Measurements from ENCODE around the gene HAO2.
"Not testable (repeated sequence)": the region's sequence is repeated elsewhere in the genome, so short reads cannot be mapped to it uniquely, and the experiment has no call there.

The HAO2 gene

DNA sequence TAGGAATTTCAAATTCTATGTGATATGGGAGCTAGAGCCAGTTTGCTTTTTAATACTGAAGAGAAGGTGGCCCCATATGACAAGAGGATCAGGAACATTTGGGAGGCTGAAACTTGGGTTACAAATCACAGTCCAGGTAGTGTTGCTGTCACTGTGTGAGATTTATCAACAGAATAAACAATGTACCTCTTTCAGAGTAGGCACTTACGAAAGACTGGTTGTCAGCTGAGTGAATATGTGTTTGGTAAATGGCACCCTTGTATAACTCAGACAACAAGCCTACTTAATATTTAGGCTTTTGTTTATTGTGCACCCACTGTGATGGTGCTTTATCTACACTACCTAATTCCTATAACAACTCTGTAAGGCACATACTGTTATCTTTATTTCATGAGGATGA is 7.4 kb upstream of the HAO2 start:
- Mint-ChIP-seq H3K27me3 (peaks cover 6 to 16% of the 10 kb centered on the region in 2 donors), H3K9me3 (peaks cover under 1% of the 10 kb centered on the region in 2 donors), H3K36me3 (no peaks in the 10 kb centered on the region), H3K4me3 (no peak overlapping the region), H3K27ac (no peak overlapping the region), H3K4me1 (no peaks in the 10 kb centered on the region)
- DNase-seq (no peak), ATAC-seq (replicated peaks) (no peak)

DNA sequence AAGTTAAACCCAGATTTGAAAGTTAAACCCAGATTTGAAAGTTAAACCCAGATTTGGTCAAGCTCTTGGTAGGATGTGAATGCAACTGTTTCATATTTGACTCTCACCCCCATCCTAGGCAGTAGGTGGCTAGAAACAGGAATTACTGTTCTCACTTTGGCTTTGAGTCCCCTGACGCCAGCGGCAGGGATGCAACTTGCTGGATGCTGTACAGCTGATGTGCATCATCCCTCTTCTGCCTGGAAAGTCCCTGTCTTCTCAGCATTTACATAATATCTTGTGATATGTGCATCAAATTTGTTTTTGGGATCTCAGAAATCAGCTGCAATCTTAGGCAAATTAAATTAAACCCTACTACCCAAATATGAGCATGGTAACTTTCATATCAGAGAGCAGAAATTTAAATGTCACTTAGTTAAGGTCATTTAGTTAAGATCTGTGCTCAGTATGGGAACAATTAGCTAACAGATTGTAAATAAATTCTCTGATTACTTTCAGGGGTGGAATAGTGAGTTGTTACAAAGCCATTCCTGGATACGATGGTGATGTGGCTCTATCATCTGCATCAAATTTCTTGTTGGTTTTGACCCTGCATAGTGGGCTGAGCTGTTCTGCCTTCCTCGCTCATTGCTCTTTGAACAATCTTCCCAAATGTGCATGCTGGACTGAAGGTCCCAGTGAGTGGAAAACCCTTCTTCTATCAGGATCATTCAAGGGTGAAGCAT is 6.8 kb upstream of the HAO2 start:
- ATAC-seq (replicated peaks) (no peak), DNase-seq (no peak)
- Mint-ChIP-seq H3K27me3 (peaks cover 6 to 16% of the 10 kb centered on the region in 2 donors), H3K9me3 (no peaks in the 10 kb centered on the region), H3K4me1 (no peaks in the 10 kb centered on the region), H3K4me3 (no peak overlapping the region), H3K27ac (no peak overlapping the region), H3K36me3 (no peaks in the 10 kb centered on the region)

DNA sequence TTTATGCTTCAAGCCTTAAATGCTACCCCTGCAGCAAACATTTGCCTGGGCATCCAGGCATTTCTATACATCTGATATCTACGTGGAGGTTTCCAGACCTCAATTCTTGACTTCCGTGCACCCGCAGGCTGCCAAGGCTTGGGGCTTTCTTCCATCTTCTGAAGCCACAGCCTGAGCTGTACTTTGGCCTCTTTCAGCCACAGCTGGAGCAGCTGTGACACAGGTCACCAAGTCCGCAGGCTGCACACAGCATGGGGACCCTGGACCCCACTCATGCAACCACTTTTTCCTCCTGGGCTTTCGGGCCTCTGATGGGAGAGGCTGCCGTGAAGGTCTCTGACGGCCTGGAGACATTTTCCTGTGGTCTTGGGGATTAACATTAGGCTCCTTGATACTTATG is 5.4 kb upstream of the HAO2 start:
- peaks cover 13 to 15% of the 10 kb centered on the region in 2 donors for H3K27me3 Mint-ChIP-seq
- H3K36me3 Mint-ChIP-seq, result no peaks in the 10 kb centered on the region
- H3K27ac Mint-ChIP-seq, result no peak overlapping the region
- H3K9me3 Mint-ChIP-seq, result no peaks in the 10 kb centered on the region
- DNase-seq (no peak), ATAC-seq (replicated peaks) (no peak)
- H3K4me1 Mint-ChIP-seq, result no peaks in the 10 kb centered on the region
- H3K4me3 Mint-ChIP-seq, result no peak overlapping the region

DNA sequence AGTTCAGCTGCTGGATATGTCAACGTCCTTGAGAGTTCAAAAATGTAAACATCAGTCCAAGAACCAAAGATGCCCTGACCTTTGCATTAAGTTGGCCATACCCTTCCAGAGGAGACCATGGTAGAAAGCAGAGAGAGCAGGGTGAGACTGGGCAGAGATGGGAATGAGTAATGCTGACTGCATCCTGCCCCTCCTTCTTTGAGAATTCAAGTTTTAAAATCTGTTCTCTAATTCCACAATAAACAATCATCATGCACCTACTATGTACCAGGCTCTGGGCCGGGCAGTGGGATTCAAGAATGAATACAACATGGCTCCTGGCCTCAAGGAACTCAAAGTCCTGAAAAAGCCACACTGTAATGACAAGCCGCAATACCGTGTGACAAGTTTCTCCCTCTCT is 3.9 kb upstream of the HAO2 start:
- no peak for ATAC-seq (replicated peaks)
- H3K36me3 Mint-ChIP-seq, result no peaks in the 10 kb centered on the region
- no peak overlapping the region for H3K27ac Mint-ChIP-seq
- H3K27me3 Mint-ChIP-seq, result peaks cover 13 to 15% of the 10 kb centered on the region in 2 donors
- DNase-seq, result no peak
- no peaks in the 10 kb centered on the region for H3K9me3 Mint-ChIP-seq
- H3K4me3 Mint-ChIP-seq, result no peak overlapping the region
- H3K4me1 Mint-ChIP-seq, result no peaks in the 10 kb centered on the region

DNA sequence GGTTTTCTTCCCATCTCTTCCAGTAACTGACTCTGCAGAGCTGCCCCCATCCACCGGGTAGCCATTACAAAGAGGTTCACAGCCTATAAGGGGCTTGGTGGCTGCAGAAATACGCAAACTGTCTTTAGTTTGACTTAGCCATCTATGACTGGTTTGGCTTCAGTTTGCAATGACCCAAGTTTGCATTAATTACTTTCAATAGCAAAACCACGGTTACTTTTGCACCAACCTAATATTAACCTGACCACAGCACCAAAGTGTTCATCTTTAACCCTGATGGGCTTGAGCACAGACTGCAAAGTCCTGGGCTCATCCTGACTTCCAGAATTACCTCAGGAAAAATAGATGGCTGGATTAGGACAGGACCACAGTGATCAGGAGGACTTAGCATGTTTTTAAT is 2.2 kb upstream of the HAO2 start:
- no peaks in the 10 kb centered on the region for H3K36me3 Mint-ChIP-seq
- no peak for ATAC-seq (replicated peaks)
- no peak overlapping the region for H3K4me3 Mint-ChIP-seq
- no peaks in the 10 kb centered on the region for H3K9me3 Mint-ChIP-seq
- peaks cover 11 to 13% of the 10 kb centered on the region in 2 donors for H3K27me3 Mint-ChIP-seq
- no peaks in the 10 kb centered on the region for H3K4me1 Mint-ChIP-seq
- no peak for DNase-seq
- no peak overlapping the region for H3K27ac Mint-ChIP-seq

DNA sequence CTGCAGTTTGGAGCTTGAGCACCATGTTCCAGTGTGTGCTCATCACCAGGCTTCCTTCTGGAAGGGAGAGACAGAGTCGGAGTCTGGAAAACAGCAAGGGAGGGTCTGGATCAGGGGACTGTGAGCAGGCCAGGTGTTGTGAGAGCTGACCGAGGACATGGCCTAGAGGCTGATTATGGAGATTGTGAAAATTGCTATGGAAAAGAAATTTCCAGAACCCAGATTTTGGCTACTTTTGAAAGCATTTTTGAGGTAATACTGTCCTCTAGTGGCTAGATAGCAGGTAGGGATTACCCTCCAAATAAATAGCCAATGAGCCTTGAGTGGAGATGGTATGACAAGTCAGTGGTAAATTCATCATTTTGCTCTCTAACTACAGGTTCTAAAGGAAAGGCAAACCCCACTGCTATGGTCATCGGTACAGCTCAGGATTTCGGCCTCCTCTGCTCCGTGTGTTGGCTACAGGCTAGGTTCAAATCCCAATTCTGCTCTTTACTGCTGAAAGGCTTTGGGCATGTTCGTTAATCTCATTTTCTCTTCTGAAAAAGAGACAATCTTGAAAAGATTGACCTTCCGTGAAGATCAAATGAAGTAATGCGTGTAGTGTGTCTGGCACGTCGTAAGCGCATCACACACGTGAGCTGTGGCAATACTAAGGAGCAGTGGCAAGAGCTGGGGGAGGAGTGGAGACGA is 1.0 kb upstream of the HAO2 start:
- Mint-ChIP-seq H3K4me3 (no peak overlapping the region), H3K27me3 (peaks cover 13 to 15% of the 10 kb centered on the region in 2 donors), H3K9me3 (no peaks in the 10 kb centered on the region), H3K4me1 (no peaks in the 10 kb centered on the region), H3K36me3 (no peaks in the 10 kb centered on the region), H3K27ac (no peak overlapping the region)
- ATAC-seq (replicated peaks), result peak; percentile 71 to 72
- DNase-seq, result no peak

DNA sequence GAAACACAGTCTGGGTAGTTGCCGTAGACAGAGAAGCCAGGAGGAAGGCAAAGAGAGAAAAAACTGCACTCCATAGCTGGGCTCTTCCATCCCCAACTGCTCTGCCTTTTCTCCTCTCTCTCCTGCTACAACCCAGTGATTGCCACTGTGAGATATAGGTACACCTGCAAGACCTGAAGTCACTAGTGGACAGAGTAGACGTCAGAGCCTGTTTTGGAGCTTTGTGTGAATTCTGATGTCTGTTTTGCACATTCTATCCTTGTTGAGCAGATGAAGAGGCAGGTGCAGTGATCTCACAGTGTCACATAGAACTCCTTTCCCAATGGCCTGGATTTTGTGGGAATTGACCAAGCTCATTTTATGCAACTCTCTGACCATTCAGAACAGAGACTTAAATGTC is 2.2 kb downstream of the HAO2 start:
- H3K4me1 Mint-ChIP-seq, result no peaks in the 10 kb centered on the region
- ATAC-seq (replicated peaks) (no peak), DNase-seq (no peak)
- H3K9me3 Mint-ChIP-seq, result peaks cover under 1 to 2% of the 10 kb centered on the region in 2 donors
- H3K36me3 Mint-ChIP-seq, result no peaks in the 10 kb centered on the region
- H3K4me3 Mint-ChIP-seq, result no peak overlapping the region
- H3K27ac Mint-ChIP-seq, result no peak overlapping the region
- H3K27me3 Mint-ChIP-seq, result peaks cover 7 to 14% of the 10 kb centered on the region in 2 donors

DNA sequence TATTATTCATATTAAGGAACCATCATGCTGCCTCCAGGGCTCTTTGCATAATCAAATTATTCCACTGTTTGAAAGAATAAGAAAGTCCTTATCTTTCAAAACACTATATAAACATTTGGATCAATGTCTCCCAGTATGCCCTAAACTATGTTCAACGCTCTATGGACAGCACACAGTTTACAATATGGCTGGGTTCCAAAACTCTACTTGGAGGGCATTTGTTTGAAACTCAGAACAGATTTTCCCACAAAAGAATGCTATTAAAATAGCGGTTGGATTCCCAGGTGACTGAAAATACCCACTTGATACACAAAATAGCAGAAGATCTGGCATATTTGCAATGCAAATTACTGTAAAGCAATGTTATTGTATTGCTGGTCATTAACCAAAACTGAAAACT is 3.2 kb downstream of the HAO2 start:
- DNase-seq (no peak), ATAC-seq (replicated peaks) (no peak)
- Mint-ChIP-seq H3K4me3 (no peak overlapping the region), H3K27me3 (peaks cover 7 to 14% of the 10 kb centered on the region in 2 donors), H3K36me3 (peaks cover 0 to 2% of the 10 kb centered on the region in 2 donors), H3K9me3 (peaks cover 3 to 4% of the 10 kb centered on the region in 2 donors), H3K4me1 (no peaks in the 10 kb centered on the region), H3K27ac (no peak overlapping the region)

DNA sequence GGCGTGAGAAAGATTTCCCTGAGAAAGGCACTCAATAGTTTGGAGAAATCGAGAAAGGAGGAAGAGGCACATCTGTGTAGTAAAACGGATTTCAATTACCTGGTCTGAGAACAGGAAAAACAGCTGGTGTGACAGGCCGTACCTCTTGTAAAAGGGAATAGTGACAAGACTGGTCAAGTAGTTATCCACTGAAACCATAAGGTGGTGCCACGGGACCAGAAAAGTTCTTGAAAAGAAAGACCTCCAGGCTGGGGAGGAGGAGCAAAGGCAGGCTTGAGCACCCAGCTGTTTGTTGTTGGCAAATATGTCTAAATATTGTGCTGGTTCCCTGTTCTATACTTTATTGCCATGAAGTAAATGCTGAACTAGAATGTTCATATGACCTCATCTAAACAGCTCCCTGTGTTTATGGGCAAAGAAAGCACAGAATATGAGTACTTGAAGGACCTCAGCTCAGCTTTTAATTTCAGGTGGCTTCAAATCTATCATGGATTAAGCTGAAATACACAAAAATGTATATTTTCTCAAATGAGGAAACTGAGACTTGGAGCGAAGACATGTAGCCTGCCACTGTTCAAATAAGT is 4.0 kb downstream of the HAO2 start:
- peak in 1 of 2 donors; percentile 36 for ATAC-seq (replicated peaks)
- Mint-ChIP-seq H3K27me3 (peaks cover 0 to 9% of the 10 kb centered on the region in 2 donors), H3K4me3 (no peak overlapping the region), H3K9me3 (peaks cover 3 to 4% of the 10 kb centered on the region in 2 donors), H3K36me3 (peaks cover 0 to 2% of the 10 kb centered on the region in 2 donors), H3K27ac (no peak overlapping the region), H3K4me1 (no peaks in the 10 kb centered on the region)
- DNase-seq, result no peak

DNA sequence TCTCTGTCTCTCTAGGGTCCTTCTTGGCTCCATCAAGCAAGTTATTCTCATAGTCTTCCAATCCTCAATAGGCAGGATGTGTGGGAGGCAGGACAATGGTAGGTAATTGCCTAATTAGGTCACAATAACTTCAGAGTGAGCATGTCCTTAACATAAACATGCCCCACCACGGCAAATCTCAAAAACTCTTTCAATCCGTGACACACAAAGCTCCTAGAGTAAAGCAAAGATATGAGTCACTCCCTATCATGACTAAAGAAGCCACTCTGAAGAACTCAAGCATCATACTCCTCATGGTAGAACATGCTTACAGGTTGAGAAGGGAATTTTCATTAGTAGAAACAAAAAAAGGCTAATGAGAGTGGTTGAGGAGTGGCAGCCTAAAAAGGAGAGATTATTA is 4.9 kb downstream of the HAO2 start:
- H3K27ac Mint-ChIP-seq, result no peak overlapping the region
- peaks cover 4% of the 10 kb centered on the region in 2 donors for H3K9me3 Mint-ChIP-seq
- no peaks in the 10 kb centered on the region for H3K4me1 Mint-ChIP-seq
- DNase-seq (no peak), ATAC-seq (replicated peaks) (no peak)
- no peak overlapping the region for H3K4me3 Mint-ChIP-seq
- peaks cover 0 to 2% of the 10 kb centered on the region in 2 donors for H3K36me3 Mint-ChIP-seq
- H3K27me3 Mint-ChIP-seq, result peaks cover 0 to 9% of the 10 kb centered on the region in 2 donors

DNA sequence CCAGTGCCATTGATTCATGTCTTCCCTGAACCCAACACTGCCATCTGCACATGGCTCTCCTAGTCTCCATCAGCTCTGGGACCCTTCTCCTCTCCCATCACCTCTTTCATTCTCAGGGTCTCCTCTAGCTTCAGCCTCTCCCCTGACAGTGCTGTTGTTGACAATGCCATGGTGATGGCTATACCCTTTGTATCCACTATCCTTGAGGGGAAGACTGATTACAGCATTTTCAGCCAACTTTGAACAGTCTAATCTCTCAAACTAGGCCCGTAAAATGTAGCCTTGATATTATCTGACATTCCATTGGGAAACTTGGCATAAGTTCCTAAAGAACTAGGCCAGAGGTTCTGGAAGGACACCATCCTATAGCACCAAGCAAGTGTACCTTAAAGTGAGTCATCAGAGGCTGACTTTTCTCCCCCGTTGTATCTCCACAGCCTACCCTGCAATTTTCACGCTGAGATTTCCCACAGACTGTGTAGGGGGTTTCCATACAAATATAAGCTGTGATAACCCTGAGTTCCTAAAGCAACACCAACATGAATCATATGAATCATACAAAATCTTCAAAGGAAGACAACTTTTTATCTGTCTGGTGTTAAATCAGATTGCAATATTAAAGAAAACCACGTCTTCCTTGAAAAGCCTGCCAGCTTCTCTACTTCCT is 5.8 kb downstream of the HAO2 start:
- DNase-seq (no peak), ATAC-seq (replicated peaks) (no peak)
- Mint-ChIP-seq H3K9me3 (peaks cover 6 to 7% of the 10 kb centered on the region in 2 donors), H3K4me1 (no peaks in the 10 kb centered on the region), H3K4me3 (no peak overlapping the region), H3K27ac (no peak overlapping the region), H3K36me3 (peaks cover 0 to 2% of the 10 kb centered on the region in 2 donors), H3K27me3 (peaks cover 0 to 9% of the 10 kb centered on the region in 2 donors)

DNA sequence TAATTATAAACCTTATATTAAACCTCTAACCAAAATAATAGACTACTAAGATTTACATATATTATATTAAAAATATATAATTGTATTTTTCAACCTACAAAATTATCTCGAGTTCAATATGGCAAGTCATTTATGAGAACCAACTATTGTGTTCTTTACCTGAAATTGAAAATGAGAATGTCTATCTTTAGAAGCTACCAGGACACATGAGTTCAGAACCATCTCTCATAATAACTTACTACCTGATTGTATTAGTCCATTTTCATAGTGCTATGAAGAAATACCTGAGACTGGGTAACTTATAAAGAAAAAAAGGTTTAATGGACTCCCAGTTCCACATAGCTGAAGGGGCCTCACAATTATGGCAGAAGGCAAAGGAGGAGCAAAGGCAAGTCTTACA is 6.8 kb downstream of the HAO2 start:
- DNase-seq (no peak), ATAC-seq (replicated peaks) (no peak)
- Mint-ChIP-seq H3K4me1 (no peaks in the 10 kb centered on the region), H3K27ac (no peak overlapping the region), H3K27me3 (peaks cover 7 to 9% of the 10 kb centered on the region in 2 donors), H3K4me3 (no peak overlapping the region), H3K9me3 (peaks cover 7 to 10% of the 10 kb centered on the region in 2 donors), H3K36me3 (peaks cover 0 to 2% of the 10 kb centered on the region in 2 donors)

DNA sequence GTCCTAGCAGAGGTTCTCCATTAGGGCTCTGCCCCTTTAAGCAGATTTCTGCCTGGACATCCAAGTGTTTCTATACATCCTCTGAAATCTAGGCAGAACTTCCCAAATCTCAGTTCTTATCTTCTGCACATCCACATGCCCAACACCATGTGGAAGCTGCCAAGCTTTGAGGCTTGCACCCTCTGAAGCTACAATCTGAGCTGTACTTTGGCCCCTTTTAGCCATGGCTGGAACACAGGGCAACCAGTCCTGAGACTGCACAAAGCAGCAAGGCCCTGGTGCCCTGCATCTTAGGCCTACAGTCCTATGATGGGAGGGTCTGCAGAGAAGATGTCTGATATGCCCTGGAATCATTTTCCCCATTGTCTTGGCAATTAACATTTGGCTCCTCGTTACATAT is 8.0 kb downstream of the HAO2 start:
- DNase-seq, result no peak
- H3K4me1 Mint-ChIP-seq, result no peaks in the 10 kb centered on the region
- peaks cover 7 to 9% of the 10 kb centered on the region in 2 donors for H3K27me3 Mint-ChIP-seq
- H3K9me3 Mint-ChIP-seq, result peaks cover 7 to 10% of the 10 kb centered on the region in 2 donors
- no peak overlapping the region for H3K4me3 Mint-ChIP-seq
- H3K36me3 Mint-ChIP-seq, result peaks cover 0 to 2% of the 10 kb centered on the region in 2 donors
- ATAC-seq (replicated peaks), result no peak
- no peak overlapping the region for H3K27ac Mint-ChIP-seq

DNA sequence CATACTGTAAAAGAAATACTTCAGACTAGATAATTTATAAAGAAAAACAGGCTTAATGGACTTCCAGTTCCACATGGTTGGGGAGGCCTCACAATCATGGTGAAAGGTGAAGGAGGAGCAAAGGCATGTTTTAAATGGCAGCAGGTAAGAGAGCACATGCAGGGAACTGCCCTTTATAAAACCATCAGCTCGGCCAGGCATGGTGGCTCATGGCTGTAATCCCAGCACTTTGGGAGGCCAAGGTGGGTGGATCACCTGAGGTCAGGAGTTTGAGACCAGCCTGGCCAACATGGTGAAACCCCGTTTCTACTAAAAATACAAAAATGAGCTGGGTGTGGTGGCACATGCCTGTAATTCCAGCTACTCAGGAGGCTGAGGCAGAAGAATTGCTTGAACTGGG is 9.0 kb downstream of the HAO2 start:
- not testable (repeated sequence) for H3K36me3 Mint-ChIP-seq; H3K4me3 Mint-ChIP-seq; H3K27ac Mint-ChIP-seq; H3K4me1 Mint-ChIP-seq; ATAC-seq (replicated peaks); H3K27me3 Mint-ChIP-seq; DNase-seq
- peaks cover 7 to 10% of the 10 kb centered on the region in 2 donors for H3K9me3 Mint-ChIP-seq
